HEK293T (cell line): ENCODE data around the gene B3GNT4.
A peak's percentile ranks its signal among the peaks of the same experiment; 100 is the strongest.

Experiments used
- CTCF ChIA-PET: fragments of 350-600 bp; formaldehyde crosslinking; extraction: SDS; loops from one replicate; lab custom pipeline; 2021; ENCODE audit warnings: antibody characterized with exemption, inconsistent platforms; lab: Yijun Ruan, JAX
- POLR2A ChIA-PET: fragments of 350-600 bp; formaldehyde crosslinking; extraction: SDS; loops from one replicate; lab custom pipeline; 2020; ENCODE audit warnings: antibody characterized with exemption, inconsistent platforms; lab: Yijun Ruan, JAX
- DNase-seq: peaks from one replicate; pipeline ENCODE4 v3.0.0; 2012; ENCODE audit warnings: mixed read lengths; ENCODE audit errors: extremely low spot score
- ARNT ChIP-seq: fragments of 450-650 bp; IDR thresholded peaks from 2 replicates; pipeline ENCODE4 v1.6.1; 2017; ENCODE audit warnings: mild to moderate bottlenecking
- BHLHE40 ChIP-seq: fragments of 450-650 bp; IDR thresholded peaks from 2 replicates; pipeline ENCODE4 v1.6.1; 2016; ENCODE audit warnings: mild to moderate bottlenecking, moderate library complexity, borderline replicate concordance
- CTBP1 ChIP-seq: fragments of 450-650 bp; IDR thresholded peaks from 2 replicates; pipeline ENCODE4 v1.6.1; 2016; ENCODE audit warnings: borderline replicate concordance
- ELF4 ChIP-seq: fragments of 450-650 bp; IDR thresholded peaks from 2 replicates; pipeline ENCODE4 v1.6.1; 2017; ENCODE audit warnings: antibody characterized with exemption
- FOXK2 ChIP-seq: fragments of 450-650 bp; IDR thresholded peaks from 2 replicates; pipeline ENCODE4 v1.6.1; 2016; ENCODE audit warnings: mild to moderate bottlenecking
- FOXM1 ChIP-seq: fragments of 450-650 bp; IDR thresholded peaks from 2 replicates; pipeline ENCODE4 v1.6.1; 2017; ENCODE audit warnings: mild to moderate bottlenecking, borderline replicate concordance
- HDGF ChIP-seq: fragments of 450-650 bp; IDR thresholded peaks from 2 replicates; pipeline ENCODE4 v1.6.1; 2017; ENCODE audit warnings: antibody characterized with exemption, borderline replicate concordance
- L3MBTL2 ChIP-seq: fragments of 450-650 bp; conservative IDR thresholded peaks from 2 replicates; pipeline ENCODE4 v1.6.1; 2016; ENCODE audit warnings: mild to moderate bottlenecking
- NFRKB ChIP-seq: fragments of 450-650 bp; IDR thresholded peaks from 2 replicates; pipeline ENCODE4 v1.6.1; 2016; ENCODE audit warnings: mild to moderate bottlenecking, moderate library complexity
- SP1 ChIP-seq: fragments of 450-650 bp; IDR thresholded peaks from 2 replicates; pipeline ENCODE4 v1.6.1; 2017
- SUZ12 ChIP-seq: fragments of 450-650 bp; IDR thresholded peaks from 2 replicates; pipeline ENCODE4 v1.6.1; 2016; ENCODE audit warnings: mild to moderate bottlenecking
- TARDBP ChIP-seq: fragments of 450-650 bp; IDR thresholded peaks from 2 replicates; pipeline ENCODE4 v1.6.1; 2016
- ZNF384 ChIP-seq: fragments of 450-650 bp; IDR thresholded peaks from 2 replicates; pipeline ENCODE4 v1.6.1; 2016
- TF ChIP-seq, protein P1 (sequence below): fragments of 450-650 bp; IDR thresholded peaks from 2 replicates; pipeline ENCODE4 v1.6.1; 2016

The B3GNT4 gene

DNA sequence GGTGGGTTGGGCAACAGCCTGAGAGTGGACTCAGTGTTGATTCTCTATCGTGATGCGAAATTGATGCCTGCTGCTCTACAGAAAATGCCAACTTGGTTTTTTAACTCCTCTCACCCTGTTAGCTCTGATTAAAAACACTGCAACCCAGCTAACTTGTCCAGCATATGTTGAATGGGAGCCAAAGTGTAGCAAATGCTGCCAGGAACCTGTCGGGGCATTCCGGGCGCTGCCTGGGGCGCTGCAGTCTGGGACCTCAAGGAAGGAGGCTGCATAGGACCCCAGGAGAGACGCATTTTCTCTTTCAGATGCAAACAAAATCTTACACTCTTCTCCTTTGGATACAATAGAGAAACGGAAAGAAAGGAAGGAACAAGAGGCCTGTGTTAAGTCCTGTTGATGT lies 3.9 kb downstream of the B3GNT4 start:
- ChIA-PET POLR2A (no interaction called here), CTCF (no interaction called here)
- DNase-seq = no peak
- no peak for TF ChIP-seq SUZ12
- no peak for TF ChIP-seq ZNF384
- TF ChIP-seq, protein P1, sequence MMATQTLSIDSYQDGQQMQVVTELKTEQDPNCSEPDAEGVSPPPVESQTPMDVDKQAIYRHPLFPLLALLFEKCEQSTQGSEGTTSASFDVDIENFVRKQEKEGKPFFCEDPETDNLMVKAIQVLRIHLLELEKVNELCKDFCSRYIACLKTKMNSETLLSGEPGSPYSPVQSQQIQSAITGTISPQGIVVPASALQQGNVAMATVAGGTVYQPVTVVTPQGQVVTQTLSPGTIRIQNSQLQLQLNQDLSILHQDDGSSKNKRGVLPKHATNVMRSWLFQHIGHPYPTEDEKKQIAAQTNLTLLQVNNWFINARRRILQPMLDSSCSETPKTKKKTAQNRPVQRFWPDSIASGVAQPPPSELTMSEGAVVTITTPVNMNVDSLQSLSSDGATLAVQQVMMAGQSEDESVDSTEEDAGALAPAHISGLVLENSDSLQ = no peak
- no peak for TF ChIP-seq CTBP1

DNA sequence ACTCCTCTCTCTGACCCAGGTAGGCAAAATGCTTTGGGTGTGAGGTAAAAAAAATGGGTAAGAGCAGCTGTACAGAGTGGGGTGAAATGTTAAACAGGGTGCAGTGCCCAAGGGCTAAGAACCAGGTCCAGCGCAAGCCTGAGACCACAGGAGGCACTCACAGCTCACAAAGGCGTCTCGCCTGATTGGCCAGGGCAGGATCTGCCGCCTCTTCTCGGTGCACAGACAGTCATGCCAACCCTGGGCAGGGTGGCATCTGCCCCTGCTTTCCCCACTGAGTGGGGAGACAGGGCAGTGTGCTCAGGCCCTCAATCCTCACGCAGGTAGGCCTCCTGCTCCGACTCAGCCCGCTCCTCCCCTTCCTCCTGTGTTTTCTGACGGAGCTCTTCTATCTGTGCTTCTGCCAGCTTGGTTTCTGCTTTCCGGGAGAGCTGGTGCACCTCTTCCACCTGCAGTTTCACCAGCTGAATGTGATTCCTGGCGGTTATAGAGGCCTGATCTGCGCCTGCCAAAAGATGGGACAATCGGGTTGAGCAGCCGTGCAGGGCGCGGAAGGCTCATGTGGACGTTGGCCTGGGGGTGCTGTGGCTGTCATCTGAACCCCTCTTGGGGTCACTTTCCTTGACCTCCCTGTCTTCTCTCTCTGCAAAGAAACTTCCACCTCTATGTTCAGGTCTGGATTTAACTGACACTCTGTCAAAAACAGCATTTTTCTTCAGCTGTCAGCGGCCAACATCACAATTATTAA lies 4.7 kb downstream of the B3GNT4 start:
- TF ChIP-seq FOXM1 (no peak), SP1 (no peak), HDGF (no peak), BHLHE40 (no peak), L3MBTL2 (no peak), TARDBP (no peak), CTBP1 (no peak), FOXK2 (no peak), NFRKB (no peak)
- TF ChIP-seq, protein P1 = no peak
- POLR2A ChIA-PET = interaction anchor here (0.5 kb wide), 1 partner anchor 59 kb away, joined by 4 read pairs; no protein-coding TSS in a partner anchor
- no peak for DNase-seq
- CTCF ChIA-PET = interaction anchor here (0.7 kb wide), 1 partner anchor 76 kb away, joined by 3 read pairs; no protein-coding TSS in a partner anchor

DNA sequence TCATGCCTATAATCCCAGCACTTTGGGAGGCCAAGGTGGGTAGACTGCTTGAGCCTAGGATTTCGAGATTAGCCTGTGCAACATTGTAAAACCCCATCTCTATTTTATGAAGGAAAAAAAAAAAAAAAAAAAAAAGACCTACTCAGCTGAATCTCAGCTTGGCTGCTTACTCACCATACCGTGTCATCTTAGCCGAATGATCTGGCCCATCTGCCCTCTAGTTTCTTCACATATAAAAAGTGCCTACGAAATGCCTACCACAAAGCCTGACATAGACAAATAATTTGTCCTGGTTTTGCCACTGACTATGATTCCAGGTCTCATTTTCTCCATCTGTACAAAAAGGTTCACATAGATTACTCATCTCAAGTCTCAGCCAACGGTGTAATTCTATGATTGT lies 12.3 kb downstream of the B3GNT4 start:
- TF ChIP-seq FOXM1 (no peak), ARNT (no peak), TARDBP (no peak), ELF4 (no peak), FOXK2 (no peak), L3MBTL2 (no peak), NFRKB (no peak), ZNF384 (no peak)
- TF ChIP-seq, protein P1 = no peak
- DNase-seq = no peak
- CTCF ChIA-PET = no interaction called here
- POLR2A ChIA-PET = interaction anchor here (2.3 kb wide), 1 partner anchor 10 kb away, joined by 7 read pairs; the partner anchor contains the start of gene DIABLO

DNA sequence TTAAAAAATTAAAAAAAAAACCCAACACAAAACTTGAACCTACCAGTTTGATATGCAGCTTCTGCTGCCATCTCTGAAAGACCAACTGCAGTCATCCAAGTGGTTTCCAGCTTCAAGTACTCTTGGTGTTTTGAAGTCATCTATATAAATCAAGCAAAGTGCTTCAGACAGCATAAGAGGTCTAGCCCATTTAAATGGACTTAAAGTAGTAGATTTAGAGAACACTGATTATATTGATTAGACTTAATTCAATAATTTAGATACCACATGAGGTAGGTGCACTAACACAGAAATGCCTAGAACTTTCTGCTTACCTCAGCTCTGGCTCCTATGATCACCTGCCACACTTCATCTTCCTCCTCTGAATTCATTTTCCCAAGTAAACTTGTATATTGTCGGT lies 12.9 kb downstream of the B3GNT4 start:
- ChIA-PET POLR2A (interaction anchor here (2.3 kb wide), 1 partner anchor 9 kb away, joined by 7 read pairs; the partner anchor contains the start of gene DIABLO), CTCF (no interaction called here)
- no peak for TF ChIP-seq ELF4
- TF ChIP-seq TARDBP = no peak
- no peak for TF ChIP-seq NFRKB
- no peak for TF ChIP-seq L3MBTL2
- TF ChIP-seq ARNT = no peak
- no peak for TF ChIP-seq CTBP1
- DNase-seq = no peak

DNA sequence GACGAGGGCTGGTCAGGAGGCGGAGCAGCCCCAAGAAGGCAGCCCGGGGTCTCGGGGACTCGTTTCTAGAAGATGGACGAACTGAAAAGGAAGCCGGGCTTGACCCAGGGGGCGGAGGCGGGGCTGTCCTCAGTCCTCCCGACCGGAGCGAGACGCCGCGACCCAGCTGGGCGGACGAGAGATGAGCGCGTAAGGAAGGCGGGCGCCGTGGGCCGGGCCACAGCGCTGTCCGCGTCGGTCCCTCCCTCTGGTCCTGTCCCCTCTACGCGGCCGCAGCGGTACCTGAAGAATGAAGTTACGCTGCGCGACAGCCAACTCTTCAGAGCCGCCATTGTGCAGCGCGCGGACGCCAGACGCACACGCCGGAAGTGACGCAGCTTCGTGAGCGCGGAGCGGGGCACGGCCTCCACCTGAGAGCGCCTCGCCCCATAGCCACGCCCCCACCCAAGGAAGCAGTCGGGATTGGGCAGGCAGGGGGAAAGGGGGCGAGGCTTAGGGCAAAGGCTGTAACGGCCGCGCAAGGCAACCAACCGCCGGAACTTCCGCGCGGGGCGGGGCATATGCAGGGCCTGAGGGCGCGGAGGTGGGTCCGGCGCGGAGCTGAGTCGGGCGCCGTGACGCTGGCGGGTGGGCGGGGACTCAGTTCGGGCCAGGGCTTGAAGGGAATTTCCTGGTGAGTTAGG lies 22.3 kb downstream of the B3GNT4 start, which contains the start of gene DIABLO:
DIABLO (minus strand) TSS at position 370 of the 683 bp plus-strand sequence; CDS start at position 332, 38 bp downstream.
- DNase-seq = peak; percentile 99
- CTCF ChIA-PET = no interaction called here
- TF ChIP-seq HDGF (peak; percentile 98; the same call in 1 of the 2 replicates), ELF4 (0 out of 2 replicates have a peak, but pooled peaks have one; percentile 18), FOXM1 (no peak)
- TF ChIP-seq, protein P1 = peak; percentile 83
- POLR2A ChIA-PET = interaction anchor here (0.8 to 1.7 kb wide), 5 partner anchors 9 to 40 kb away, joined by 3 to 7 read pairs (median 3); partner anchors contain the start of gene VPS33A

DNA sequence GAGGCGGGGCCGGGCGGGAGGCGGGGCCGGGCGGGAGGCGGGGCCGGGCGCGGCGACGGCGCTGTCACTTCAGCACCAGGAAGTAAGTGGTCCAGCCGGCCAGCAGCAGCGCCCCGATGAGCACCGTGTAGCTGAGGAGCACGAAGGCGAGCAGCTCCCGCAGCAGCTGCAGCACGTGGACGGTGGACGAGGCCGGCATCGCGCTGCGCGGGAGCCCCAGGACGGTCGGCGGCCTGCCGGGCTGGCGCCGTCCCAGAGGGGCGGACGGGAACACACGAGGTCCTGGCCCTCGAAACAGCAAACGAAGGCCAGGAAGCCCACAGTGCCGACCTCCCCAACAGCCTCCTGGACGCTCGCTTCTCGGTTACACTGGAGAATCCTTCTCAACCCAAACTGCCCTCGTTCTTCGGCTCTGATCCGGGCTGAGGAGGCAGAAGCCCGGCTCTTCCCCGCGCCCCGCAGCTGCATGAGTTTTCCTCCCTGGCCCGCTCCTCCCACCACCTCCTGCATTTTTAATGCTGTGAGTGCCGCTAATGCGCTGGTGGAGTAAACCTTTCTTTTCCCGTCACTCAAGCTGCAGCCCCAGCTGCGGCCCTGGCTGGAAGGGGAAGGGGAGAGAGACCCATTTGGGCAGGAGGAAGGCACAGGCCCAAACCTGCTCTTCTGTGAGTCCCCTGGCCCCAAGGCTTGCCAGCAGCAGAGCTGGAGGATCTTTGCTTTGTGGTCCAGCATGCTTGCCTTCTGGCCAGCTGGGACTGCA lies 23.0 kb downstream of the B3GNT4 start:
- POLR2A ChIA-PET = interaction anchor here (0.8 to 1.7 kb wide), 5 partner anchors 9 to 39 kb away, joined by 3 to 7 read pairs (median 3); partner anchors contain the start of gene VPS33A
- CTCF ChIA-PET = no interaction called here
- TF ChIP-seq L3MBTL2 = peak; percentile 88
- TF ChIP-seq ELF4 = no peak
- no peak for DNase-seq
